Myometrial cell (primary cell): ENCODE data around the gene ZNF662. TPM values are rescaled to one million over a fixed set of nuclear protein-coding genes. Genes with fewer than 3 reads are reported as not detected.

Source experiments
- total RNA-seq: library from RNA; depleted of rRNA; stranded (reverse); fragments of >200 nt; gene quantifications from 2 replicates; pipeline ENCODE4 v1.2.3, GENCODE V29; 2015

Gene ZNF662
- total RNA-seq, result 0.86 and 0.89 TPM in 2 replicates

GRCh38 chr3:42906070-42906847 lies at the start of gene ZNF662:
ZNF662 (plus strand) TSS chr3:42906142; CDS start chr3:42908115, 1,973 bp downstream.

GRCh38 chr3:42875325-42876151 lies 30.4 kb upstream of the ZNF662 start, which contains the start of gene CYP8B1:
CYP8B1 (minus strand) TSS chr3:42875879; CDS start chr3:42875816, 63 bp downstream.

Other genes with a start within 250 kb of the ZNF662 start
- not detected in 2 replicates for gene KLHL40, start 220.6 kb upstream of the ZNF662 start, total RNA-seq
- gene HHATL, start 203.3 kb upstream of the ZNF662 start, total RNA-seq, result not detected in 2 replicates
- gene CCDC13, start 132.9 kb upstream of the ZNF662 start, total RNA-seq, result 4.8 and 5.5 TPM in 2 replicates
- gene HIGD1A, start 101.7 kb upstream of the ZNF662 start, total RNA-seq, result 192 and 225 TPM in 2 replicates
- under 0.01 TPM in 1 of 2 replicates, not detected in the other for gene ACKR2, start 96.7 kb upstream of the ZNF662 start, total RNA-seq
- gene CYP8B1, start 30.3 kb upstream of the ZNF662 start, total RNA-seq, result not detected in 2 replicates
- gene GASK1A, start 73.2 kb downstream of the ZNF662 start, total RNA-seq, result 0.58 and 1.1 TPM in 2 replicates
- gene POMGNT2, start 199.9 kb downstream of the ZNF662 start, total RNA-seq, result 16.1 and 17.2 TPM in 2 replicates